Measurements from ENCODE around the gene WDR18.

Gene WDR18

GRCh38 chr19:1006711-1007398, 22.7 kb downstream of the WDR18 start:
- no peak for DNase-seq (ENCODE audit: low read depth in 2 of 2, low spot score in 1 of 2)

GRCh38 chr19:1007399-1008251, 23.5 kb downstream of the WDR18 start:
- DNase-seq (ENCODE audit: low read depth in 2 of 2, low spot score in 1 of 2), result no peak

- DNase-seq (ENCODE audit: low read depth in 2 of 2, low spot score in 1 of 2), result no peak
These were observed 24.3 kb downstream of the WDR18 start for GRCh38 chr19:1008268-1009040.

- DNase-seq (ENCODE audit: low read depth in 2 of 2, low spot score in 1 of 2), result no peak
These were observed 25.2 kb downstream of the WDR18 start for GRCh38 chr19:1009041-1009980.

- DNase-seq (ENCODE audit: low read depth in 2 of 2, low spot score in 1 of 2), result no peak
These were observed 25.9 kb downstream of the WDR18 start for GRCh38 chr19:1009981-1010538.

- no peak for DNase-seq (ENCODE audit: low read depth in 2 of 2, low spot score in 1 of 2)
These were observed 26.7 kb downstream of the WDR18 start for GRCh38 chr19:1010586-1011510.

GRCh38 chr19:1011831-1012333, 27.7 kb downstream of the WDR18 start:
- no peak for DNase-seq (ENCODE audit: low read depth in 2 of 2, low spot score in 1 of 2)

- no peak for DNase-seq (ENCODE audit: low read depth in 2 of 2, low spot score in 1 of 2)
These were observed 28.2 kb downstream of the WDR18 start for GRCh38 chr19:1012334-1012733.

GRCh38 chr19:1013218-1013617, 29.1 kb downstream of the WDR18 start:
- DNase-seq (ENCODE audit: low read depth in 2 of 2, low spot score in 1 of 2), result no peak

- no peak for DNase-seq (ENCODE audit: low read depth in 2 of 2, low spot score in 1 of 2)
These were observed 30.3 kb downstream of the WDR18 start for GRCh38 chr19:1014161-1015060.

GRCh38 chr19:1015061-1015781, 31.1 kb downstream of the WDR18 start:
- DNase-seq (ENCODE audit: low read depth in 2 of 2, low spot score in 1 of 2), result no peak

- no peak for DNase-seq (ENCODE audit: low read depth in 2 of 2, low spot score in 1 of 2)
These were observed 31.9 kb downstream of the WDR18 start for GRCh38 chr19:1015782-1016646.

- no peak for DNase-seq (ENCODE audit: low read depth in 2 of 2, low spot score in 1 of 2)
These were observed 32.5 kb downstream of the WDR18 start for GRCh38 chr19:1016647-1017114.

- no peak for DNase-seq (ENCODE audit: low read depth in 2 of 2, low spot score in 1 of 2)
These were observed 33.2 kb downstream of the WDR18 start for GRCh38 chr19:1017115-1017905.

GRCh38 chr19:1017906-1018305, 33.8 kb downstream of the WDR18 start:
- no peak for DNase-seq (ENCODE audit: low read depth in 2 of 2, low spot score in 1 of 2)

All from stimulated activated CD8-positive, alpha-beta memory T cell treated with anti-CD3 and anti-CD28 coated beads, Interleukin-4, amount 100 ng/mL, for 1 hour (primary cell).